ENCODE results near the gene CLK4.

GRCh38 chr5:178661836-178662540 is 35.1 kb upstream of the CLK4 start:
- TF ChIP-seq EZH2 (IDR thresholded peaks at IDR 0.05; ENCODE audit: low read depth, unreplicated experiment), result no peak
- TF ChIP-seq, protein P1, sequence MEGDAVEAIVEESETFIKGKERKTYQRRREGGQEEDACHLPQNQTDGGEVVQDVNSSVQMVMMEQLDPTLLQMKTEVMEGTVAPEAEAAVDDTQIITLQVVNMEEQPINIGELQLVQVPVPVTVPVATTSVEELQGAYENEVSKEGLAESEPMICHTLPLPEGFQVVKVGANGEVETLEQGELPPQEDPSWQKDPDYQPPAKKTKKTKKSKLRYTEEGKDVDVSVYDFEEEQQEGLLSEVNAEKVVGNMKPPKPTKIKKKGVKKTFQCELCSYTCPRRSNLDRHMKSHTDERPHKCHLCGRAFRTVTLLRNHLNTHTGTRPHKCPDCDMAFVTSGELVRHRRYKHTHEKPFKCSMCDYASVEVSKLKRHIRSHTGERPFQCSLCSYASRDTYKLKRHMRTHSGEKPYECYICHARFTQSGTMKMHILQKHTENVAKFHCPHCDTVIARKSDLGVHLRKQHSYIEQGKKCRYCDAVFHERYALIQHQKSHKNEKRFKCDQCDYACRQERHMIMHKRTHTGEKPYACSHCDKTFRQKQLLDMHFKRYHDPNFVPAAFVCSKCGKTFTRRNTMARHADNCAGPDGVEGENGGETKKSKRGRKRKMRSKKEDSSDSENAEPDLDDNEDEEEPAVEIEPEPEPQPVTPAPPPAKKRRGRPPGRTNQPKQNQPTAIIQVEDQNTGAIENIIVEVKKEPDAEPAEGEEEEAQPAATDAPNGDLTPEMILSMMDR (conservative IDR thresholded peaks at IDR 0.05; ENCODE audit: low read depth in 2 of 2), result no peak
- no peak for TF ChIP-seq ETS1 (IDR thresholded peaks at IDR 0.05)
- TF ChIP-seq POLR2AphosphoS5 (IDR thresholded peaks at IDR 0.05; ENCODE audit: low read depth), result no peak

Measured in GM23338 (cell line).